GM21737 (cell line): ENCODE measurements around the gene SERPIND1.
"Not testable (repeated sequence)": the region's sequence is repeated elsewhere in the genome, so short reads cannot be mapped to it uniquely, and the experiment has no call there.

Experiments used
- ATAC-seq: cut with Tn5 transposase; IDR thresholded peaks from one replicate; pipeline ENCODE4 v1.9.1; 2021; ENCODE audit warnings: mild to moderate bottlenecking, moderate library complexity; ENCODE audit not compliant: unreplicated experiment

Gene SERPIND1

GRCh38 chr22:20773793-20774212 lies at the start of gene SERPIND1:
SERPIND1 (plus strand) TSS chr22:20774113; CDS start chr22:20779313, 5,200 bp downstream.
- ATAC-seq: no peak

- ATAC-seq: no peak
These were observed 49.0 kb upstream of the SERPIND1 start for GRCh38 chr22:20724676-20725454.

- ATAC-seq: no peak
These were observed 47.8 kb upstream of the SERPIND1 start for GRCh38 chr22:20725987-20726558.

- ATAC-seq: no peak
These were observed 46.5 kb upstream of the SERPIND1 start for GRCh38 chr22:20727118-20728015.

- no peak for ATAC-seq
These were observed 45.3 kb upstream of the SERPIND1 start for GRCh38 chr22:20728523-20729190.

GRCh38 chr22:20729194-20729593 lies 44.7 kb upstream of the SERPIND1 start:
- no peak for ATAC-seq

GRCh38 chr22:20732431-20732830 lies 41.5 kb upstream of the SERPIND1 start:
- not testable (repeated sequence) for ATAC-seq

GRCh38 chr22:20735356-20736162 lies 38.4 kb upstream of the SERPIND1 start:
- ATAC-seq: not testable (repeated sequence)

GRCh38 chr22:20736891-20737290 lies 37.0 kb upstream of the SERPIND1 start:
- ATAC-seq: not testable (repeated sequence)

- no peak for ATAC-seq
These were observed 35.4 kb upstream of the SERPIND1 start for GRCh38 chr22:20738394-20739089.

- no peak for ATAC-seq
These were observed 33.5 kb upstream of the SERPIND1 start for GRCh38 chr22:20740222-20740951.

- ATAC-seq: no peak
These were observed 32.8 kb upstream of the SERPIND1 start for GRCh38 chr22:20741008-20741633.

GRCh38 chr22:20741634-20742581 lies 32.0 kb upstream of the SERPIND1 start:
- no peak for ATAC-seq

- ATAC-seq: no peak
These were observed 31.1 kb upstream of the SERPIND1 start for GRCh38 chr22:20742764-20743163.

- ATAC-seq: no peak
These were observed 29.5 kb upstream of the SERPIND1 start for GRCh38 chr22:20744456-20744855.

GRCh38 chr22:20745119-20745518 lies 28.8 kb upstream of the SERPIND1 start:
- no peak for ATAC-seq
